ENCODE results near the gene LORICRIN.
A peak's percentile ranks its signal among the peaks of the same experiment; 100 is the strongest.
"Not testable (repeated sequence)": the region's sequence is repeated elsewhere in the genome, so short reads cannot be mapped to it uniquely, and the experiment has no call there.

LORICRIN gene

GRCh38 chr1:153259387-153259786 is at the start of gene LORICRIN:
Gene LORICRIN (plus strand): TSS chr1:153259687. CDS start chr1:153260950, 1,263 bp downstream.
- DNase-seq (ENCODE audit: low spot score): no peak

GRCh38 chr1:153210206-153210605 is 49.3 kb upstream of the LORICRIN start:
- DNase-seq (ENCODE audit: low spot score): no peak

- DNase-seq (ENCODE audit: low spot score): no peak
These were observed 47.3 kb upstream of the LORICRIN start for GRCh38 chr1:153212201-153212600.

GRCh38 chr1:153213519-153213918 is 46.0 kb upstream of the LORICRIN start:
- no peak for DNase-seq (ENCODE audit: low spot score)

- no peak for DNase-seq (ENCODE audit: low spot score)
These were observed 42.3 kb upstream of the LORICRIN start, which contains the start of gene PRR9 for GRCh38 chr1:153217212-153217611. Gene PRR9 (plus strand): TSS chr1:153217584. CDS start chr1:153218145, 561 bp downstream.

- DNase-seq (ENCODE audit: low spot score): no peak
These were observed 41.6 kb upstream of the LORICRIN start for GRCh38 chr1:153217744-153218416.

GRCh38 chr1:153220606-153221303 is 38.7 kb upstream of the LORICRIN start:
- DNase-seq (ENCODE audit: low spot score): no peak

- DNase-seq (ENCODE audit: low spot score): peak; percentile 19
These were observed 36.2 kb upstream of the LORICRIN start for GRCh38 chr1:153223040-153223891.

- no peak for DNase-seq (ENCODE audit: low spot score)
These were observed 31.7 kb upstream of the LORICRIN start for GRCh38 chr1:153227810-153228209.

- DNase-seq (ENCODE audit: low spot score): no peak
These were observed 31.0 kb upstream of the LORICRIN start for GRCh38 chr1:153228491-153228890.

- DNase-seq (ENCODE audit: low spot score): not testable (repeated sequence)
These were observed 30.2 kb upstream of the LORICRIN start for GRCh38 chr1:153229076-153229829.

GRCh38 chr1:153231363-153231762 is 28.1 kb upstream of the LORICRIN start:
- DNase-seq (ENCODE audit: low spot score): no peak

GRCh38 chr1:153231785-153232184 is 27.7 kb upstream of the LORICRIN start:
- DNase-seq (ENCODE audit: low spot score): no peak

- no peak for DNase-seq (ENCODE audit: low spot score)
These were observed 26.9 kb upstream of the LORICRIN start for GRCh38 chr1:153232553-153232952.

- DNase-seq (ENCODE audit: low spot score): no peak
These were observed 26.0 kb upstream of the LORICRIN start for GRCh38 chr1:153233448-153233847.

- DNase-seq (ENCODE audit: low spot score): no peak
These were observed 21.0 kb upstream of the LORICRIN start for GRCh38 chr1:153238527-153238926.

- no peak for DNase-seq (ENCODE audit: low spot score)
These were observed 17.3 kb upstream of the LORICRIN start for GRCh38 chr1:153242160-153242559.

GRCh38 chr1:153245466-153245865 is 14.0 kb upstream of the LORICRIN start:
- no peak for DNase-seq (ENCODE audit: low spot score)

- DNase-seq (ENCODE audit: low spot score): no peak
These were observed 13.5 kb upstream of the LORICRIN start for GRCh38 chr1:153246018-153246417.

GRCh38 chr1:153246825-153247224 is 12.7 kb upstream of the LORICRIN start:
- no peak for DNase-seq (ENCODE audit: low spot score)

GRCh38 chr1:153248176-153248879 is 11.2 kb upstream of the LORICRIN start:
- no peak for DNase-seq (ENCODE audit: low spot score)

Data from kidney capillary endothelial cell (primary cell).